GM19025 (cell line): ENCODE measurements around the gene DPYD.

Experiments used
- ATAC-seq: cut with Tn5 transposase; IDR thresholded peaks from one replicate; pipeline ENCODE4 v1.9.1; 2021; ENCODE audit warnings: mild to moderate bottlenecking, low read depth, moderate library complexity; ENCODE audit not compliant: unreplicated experiment

The DPYD gene

GRCh38 chr1:97907886-97908285 lies 12.9 kb downstream of the DPYD start:
- ATAC-seq = no peak

- ATAC-seq = no peak
Measured at GRCh38 chr1:97906567-97907241, 14.1 kb downstream of the DPYD start.

GRCh38 chr1:97905141-97905940 lies 15.5 kb downstream of the DPYD start:
- no peak for ATAC-seq

GRCh38 chr1:97904534-97904933 lies 16.3 kb downstream of the DPYD start:
- no peak for ATAC-seq

- ATAC-seq = no peak
Measured at GRCh38 chr1:97903626-97904025, 17.2 kb downstream of the DPYD start.

GRCh38 chr1:97902067-97902466 lies 18.8 kb downstream of the DPYD start:
- no peak for ATAC-seq

GRCh38 chr1:97901017-97901658 lies 19.7 kb downstream of the DPYD start:
- ATAC-seq = no peak

GRCh38 chr1:97898948-97899347 lies 21.9 kb downstream of the DPYD start:
- ATAC-seq = no peak

- no peak for ATAC-seq
Measured at GRCh38 chr1:97895278-97895677, 25.6 kb downstream of the DPYD start.

- no peak for ATAC-seq
Measured at GRCh38 chr1:97893844-97894243, 27.0 kb downstream of the DPYD start.

GRCh38 chr1:97886199-97886598 lies 34.6 kb downstream of the DPYD start:
- no peak for ATAC-seq

- ATAC-seq = no peak
Measured at GRCh38 chr1:97883823-97884222, 37.0 kb downstream of the DPYD start.

- ATAC-seq = no peak
Measured at GRCh38 chr1:97877307-97877706, 43.5 kb downstream of the DPYD start.

GRCh38 chr1:97875996-97876395 lies 44.8 kb downstream of the DPYD start:
- no peak for ATAC-seq

- no peak for ATAC-seq
Measured at GRCh38 chr1:97870589-97870988, 50.2 kb downstream of the DPYD start.

- no peak for ATAC-seq
Measured at GRCh38 chr1:97869441-97869840, 51.4 kb downstream of the DPYD start.

- ATAC-seq = no peak
Measured at GRCh38 chr1:97867127-97867526, 53.7 kb downstream of the DPYD start.

GRCh38 chr1:97864615-97865014 lies 56.2 kb downstream of the DPYD start:
- ATAC-seq = no peak

- ATAC-seq = no peak
Measured at GRCh38 chr1:97853221-97853620, 67.6 kb downstream of the DPYD start.

GRCh38 chr1:97849345-97850340 lies 71.2 kb downstream of the DPYD start:
- no peak for ATAC-seq
